GM12874 (cell line): Measurements from ENCODE around the gene KCNK6.

ENCODE experiments used
- CTCF ChIP-seq: IDR thresholded peaks from 2 replicates; pipeline ENCODE4 v1.5.1; 2011; ENCODE audit warnings: low read depth, mild to moderate bottlenecking, control low read depth, low read length, moderate library complexity; ENCODE audit not compliant: insufficient read depth

The KCNK6 gene

DNA sequence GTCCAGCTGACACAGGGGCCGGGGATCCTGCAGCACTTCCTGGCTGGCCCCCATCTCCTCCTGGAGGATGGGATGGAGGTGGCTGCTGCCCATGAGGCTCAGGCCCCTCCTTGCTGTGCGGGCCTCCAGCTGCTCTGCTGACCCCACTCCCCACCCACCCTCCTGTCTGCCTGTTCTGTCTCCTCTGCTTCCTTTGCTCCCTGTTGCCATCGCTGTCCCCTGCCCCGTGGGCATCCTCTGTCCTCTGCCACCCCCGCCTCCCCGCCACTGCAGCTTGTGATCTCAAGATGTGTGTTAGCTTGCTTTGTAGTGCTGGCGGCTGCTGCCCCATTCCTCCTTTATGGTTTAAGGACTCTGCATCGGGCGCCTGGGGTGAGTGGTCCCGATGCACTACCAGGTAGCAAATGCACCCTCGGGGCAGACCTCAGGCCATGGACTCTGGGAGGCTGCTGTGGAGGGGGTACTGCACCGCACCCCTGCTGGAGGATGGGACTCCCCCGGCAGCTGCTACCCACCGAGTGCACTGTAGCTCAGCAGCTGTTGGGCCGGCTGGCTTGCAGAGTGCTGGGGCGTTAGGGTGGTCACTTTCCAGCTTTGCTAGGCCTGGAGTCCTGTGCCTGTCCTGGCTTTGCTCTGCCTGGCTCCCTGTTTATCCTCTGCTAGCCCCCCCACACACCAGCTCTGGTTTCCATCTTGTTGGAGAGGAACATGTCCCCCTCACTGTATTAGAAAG lies 31.4 kb upstream of the KCNK6 start:
- no peak for TF ChIP-seq CTCF

DNA sequence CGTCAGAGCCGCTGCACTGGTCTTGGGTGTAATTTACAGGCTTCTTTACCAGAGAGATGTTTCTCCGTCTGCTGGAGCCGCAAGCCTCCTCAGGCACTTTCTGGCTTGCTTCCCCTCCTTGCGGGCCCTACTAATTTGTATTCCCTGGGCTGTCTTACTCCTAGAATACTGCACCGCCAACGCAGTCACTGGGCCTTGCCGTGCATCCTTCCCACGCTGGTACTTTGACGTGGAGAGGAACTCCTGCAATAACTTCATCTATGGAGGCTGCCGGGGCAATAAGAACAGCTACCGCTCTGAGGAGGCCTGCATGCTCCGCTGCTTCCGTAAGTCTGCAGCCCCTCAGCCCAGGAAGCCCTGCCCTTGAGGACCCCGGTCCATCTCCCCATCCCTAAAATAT lies 29.7 kb upstream of the KCNK6 start:
- TF ChIP-seq CTCF = no peak

DNA sequence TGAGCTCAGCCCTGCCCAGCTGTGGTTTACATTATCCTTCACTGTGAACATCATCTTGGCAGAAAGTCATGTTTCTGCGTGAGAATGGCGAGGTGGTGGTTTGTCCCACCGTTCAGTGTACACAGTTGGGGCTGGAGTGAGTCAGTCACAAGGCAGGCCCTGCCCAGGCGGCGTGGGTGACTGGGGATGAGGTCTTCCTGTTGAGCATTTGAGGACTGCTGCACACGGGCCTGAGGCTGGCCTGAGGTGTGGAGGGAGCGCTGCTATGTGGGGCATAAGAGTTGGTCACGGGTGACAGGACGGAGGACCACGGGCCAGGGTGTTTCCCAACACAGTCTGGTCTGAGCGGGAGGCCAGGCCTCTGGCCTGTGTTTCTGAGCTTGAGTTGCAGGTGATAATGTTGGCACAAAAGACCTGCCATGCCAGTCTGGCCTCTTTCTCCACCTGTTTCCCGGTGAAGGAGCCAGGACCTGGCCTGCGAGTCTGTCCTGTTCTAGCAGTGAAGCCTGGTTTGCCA lies 29.0 kb upstream of the KCNK6 start:
- TF ChIP-seq CTCF = no peak

GRCh38 chr19:38291855-38292254 lies 27.8 kb upstream of the KCNK6 start:
- TF ChIP-seq CTCF = no peak

DNA sequence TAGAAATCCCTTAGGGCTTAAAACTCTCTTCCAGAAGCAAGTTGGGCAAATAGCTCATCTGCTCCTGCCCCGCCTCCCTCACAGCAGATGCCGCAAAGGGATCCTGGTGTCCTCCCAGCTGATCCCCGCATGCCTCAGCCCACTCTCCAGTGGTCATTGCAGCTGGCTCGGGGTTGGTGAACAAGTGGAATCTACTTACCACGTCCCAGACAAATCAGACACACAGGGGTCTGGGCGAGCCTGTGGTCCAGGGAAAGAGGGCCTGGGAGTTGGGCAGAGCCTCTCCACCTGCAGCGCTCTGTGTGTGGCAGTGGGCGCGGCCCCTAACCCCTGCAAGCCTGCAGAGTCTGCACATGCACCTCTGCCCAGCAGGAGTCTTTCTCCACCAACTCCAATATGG lies 26.4 kb upstream of the KCNK6 start:
- TF ChIP-seq CTCF = no peak

GRCh38 chr19:38294090-38294489 lies 25.6 kb upstream of the KCNK6 start:
- no peak for TF ChIP-seq CTCF

DNA sequence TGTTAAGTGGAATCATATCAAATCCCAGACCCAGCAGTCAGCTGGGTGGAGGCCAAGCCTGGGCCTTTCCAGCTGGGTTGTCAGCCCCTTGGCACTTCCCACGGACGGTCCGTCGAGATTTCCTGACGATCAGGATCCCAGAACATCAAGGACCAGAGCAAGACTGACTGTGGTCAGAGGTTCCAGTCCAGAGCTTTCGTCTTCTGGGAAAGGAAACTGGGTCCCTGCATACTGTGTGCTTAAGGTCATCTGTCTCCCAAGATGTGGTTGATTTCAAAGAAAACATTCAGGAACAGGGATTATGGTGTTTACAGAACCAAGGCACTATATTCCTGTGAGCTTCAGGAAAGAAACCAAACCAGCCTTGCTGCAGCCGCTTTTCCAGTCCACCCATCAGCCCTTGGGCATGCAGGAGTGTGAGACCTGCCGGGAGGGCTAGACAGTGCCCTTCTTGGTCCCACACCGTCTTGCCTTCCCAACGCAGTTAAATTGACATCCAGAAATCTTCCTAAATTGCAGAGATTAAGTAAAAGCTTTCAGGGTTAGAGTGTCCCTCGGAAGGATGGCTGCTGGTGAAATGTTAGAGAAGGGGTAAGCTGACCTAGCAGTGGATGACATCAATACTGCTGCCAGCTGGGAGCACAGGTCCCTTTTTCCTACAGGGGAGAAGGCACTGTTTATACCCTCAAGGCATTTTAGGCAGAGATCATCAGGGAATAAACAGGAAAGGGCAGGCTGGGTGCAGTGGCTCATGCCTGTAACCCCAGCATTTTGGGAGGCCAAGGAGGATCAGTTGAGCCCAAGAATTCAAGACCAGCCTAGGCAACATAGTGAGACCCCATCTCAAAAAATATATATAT lies 20.6 kb upstream of the KCNK6 start:
- TF ChIP-seq CTCF = no peak
